Prostate gland (tissue), 2 donors: ENCODE results near the gene HNF1A. TPM values are rescaled to one million over a fixed set of nuclear protein-coding genes. Genes with fewer than 3 reads are reported as not detected.

Source experiments
- DNase-seq: peaks from one replicate; pipeline ENCODE4 v3.0.0-alpha.2; 2019; ENCODE audit warnings: low spot score
- H3K27ac ChIP-seq, 2 donors: fragments of 200-600 bp; sonication (generic); 2 replicates each; pipeline ENCODE4 v1.5.1; 2017 to 2019
- H3K27me3 ChIP-seq: fragments of 200-600 bp; sonication (generic); replicated peaks from 2 replicates; pipeline ENCODE4 v1.5.1; 2019; ENCODE audit not compliant: insufficient read depth
- H3K36me3 ChIP-seq, 2 donors: fragments of 200-600 bp; sonication (generic); 1 replicate in 1 of 2; 2 replicates in 1 of 2; pipeline versions ENCODE4 v1.5.1 to v1.8.1; 2017 to 2019
- H3K4me1 ChIP-seq: fragments of 200-600 bp; sonication (generic); replicated peaks from 2 replicates; pipeline ENCODE4 v1.5.1; 2019
- H3K4me3 ChIP-seq, 2 donors: fragments of 200-600 bp; sonication (generic); 2 replicates each; pipeline ENCODE4 v1.5.1; 2017 to 2019
- H3K9me3 ChIP-seq: fragments of 200-600 bp; sonication (generic); 2 replicates; pipeline ENCODE4 v1.5.1; 2017
- POLR2A ChIP-seq: fragments of 450-650 bp; IDR thresholded peaks from one replicate; pipeline ENCODE4 v1.6.1; 2016; ENCODE audit warnings: antibody characterized with exemption, mild to moderate bottlenecking
- POLR2AphosphoS5 ChIP-seq: sonication (generic); formaldehyde crosslinking; IDR thresholded peaks from one replicate; pipeline ENCODE4 v1.6.1; 2017; ENCODE audit warnings: antibody characterized with exemption
- WGBS: methylation state at CpG from one replicate; pipeline ENCODE4 v1.1.5; 2018; 5-methylcytosine and 5-hydroxymethylcytosine counted together
- intact Hi-C: fragments of 100-400 bp; cut with DNase I; formaldehyde crosslinking; loops from one replicate; pipeline ENCODE4 v1.14.2; 2022
- total RNA-seq, 2 donors: library from RNA; depleted of rRNA; stranded (reverse); fragments of >200 nt; gene quantifications; one replicate each; pipeline ENCODE4 v1.1.0, GENCODE V29; 2016
- TF ChIP-seq, protein P1 (sequence below), 4 experiments: fragments of 200-600 bp in 2 of 4; fragments of 450-650 bp in 2 of 4; sonication (generic) in 2 of 4; IDR thresholded peaks; 1 replicate in 3 of 4; 2 replicates in 1 of 4; pipeline ENCODE4 v1.5.1; 2016 to 2019; ENCODE audit warnings: antibody characterized with exemption in 4 of 4, mild to moderate bottlenecking in 2 of 4, moderate library complexity in 2 of 4

The HNF1A gene
- total RNA-seq, 2 donors from 2014 or later = 1.1 to 1.3 TPM

DNA sequence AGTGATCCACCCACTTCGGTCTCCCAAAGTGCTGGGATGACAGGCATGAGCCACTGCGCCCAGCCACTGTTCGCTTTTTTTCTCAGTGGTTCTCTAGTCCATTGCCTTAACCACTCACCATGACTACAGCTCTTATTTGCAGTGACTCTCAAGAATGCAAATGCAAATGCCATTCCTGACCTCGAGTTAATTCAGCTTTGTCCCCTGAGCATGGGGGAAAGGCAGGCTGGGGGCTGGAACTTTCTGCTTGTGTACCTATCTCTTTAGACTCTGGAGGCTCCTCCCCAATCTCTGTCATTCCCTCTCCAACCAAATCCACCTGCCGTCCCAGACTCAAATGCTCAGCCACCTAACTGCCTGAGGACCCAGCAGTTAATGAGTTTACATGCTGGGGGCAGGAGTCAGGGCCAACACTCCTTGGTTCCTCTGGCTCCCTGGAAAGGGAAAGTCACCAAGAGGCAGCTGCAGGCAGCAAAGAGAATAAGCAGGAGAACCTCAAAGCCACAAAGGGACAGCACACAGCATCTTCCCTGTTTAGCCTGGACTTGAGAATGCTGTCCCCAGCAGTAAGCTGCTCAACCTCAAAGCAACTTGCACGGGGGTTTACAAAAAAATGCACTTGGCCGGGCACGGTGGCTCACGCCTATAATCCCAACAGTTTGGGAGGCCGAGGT, 5.3 kb upstream of the HNF1A start:
- Histone ChIP-seq H3K27ac (no peak overlapping the region), H3K27me3 (no peaks in the 10 kb centered on the region), H3K36me3 (no peaks in the 10 kb centered on the region), H3K4me1 (no peaks in the 10 kb centered on the region), H3K4me3 (no peak overlapping the region), H3K9me3 (no peaks in the 10 kb centered on the region)
- TF ChIP-seq, protein P1, sequence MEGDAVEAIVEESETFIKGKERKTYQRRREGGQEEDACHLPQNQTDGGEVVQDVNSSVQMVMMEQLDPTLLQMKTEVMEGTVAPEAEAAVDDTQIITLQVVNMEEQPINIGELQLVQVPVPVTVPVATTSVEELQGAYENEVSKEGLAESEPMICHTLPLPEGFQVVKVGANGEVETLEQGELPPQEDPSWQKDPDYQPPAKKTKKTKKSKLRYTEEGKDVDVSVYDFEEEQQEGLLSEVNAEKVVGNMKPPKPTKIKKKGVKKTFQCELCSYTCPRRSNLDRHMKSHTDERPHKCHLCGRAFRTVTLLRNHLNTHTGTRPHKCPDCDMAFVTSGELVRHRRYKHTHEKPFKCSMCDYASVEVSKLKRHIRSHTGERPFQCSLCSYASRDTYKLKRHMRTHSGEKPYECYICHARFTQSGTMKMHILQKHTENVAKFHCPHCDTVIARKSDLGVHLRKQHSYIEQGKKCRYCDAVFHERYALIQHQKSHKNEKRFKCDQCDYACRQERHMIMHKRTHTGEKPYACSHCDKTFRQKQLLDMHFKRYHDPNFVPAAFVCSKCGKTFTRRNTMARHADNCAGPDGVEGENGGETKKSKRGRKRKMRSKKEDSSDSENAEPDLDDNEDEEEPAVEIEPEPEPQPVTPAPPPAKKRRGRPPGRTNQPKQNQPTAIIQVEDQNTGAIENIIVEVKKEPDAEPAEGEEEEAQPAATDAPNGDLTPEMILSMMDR (IDR thresholded peaks at IDR 0.05) = no peak
- TF ChIP-seq POLR2A (no peak), POLR2AphosphoS5 (no peak)
- DNase-seq = no peak
- 53% methylated on average over 10 of the region's 10 CpGs for WGBS
- intact Hi-C loops = loop anchor here (5.0 kb wide), 3 partner anchors 246 to 391 kb away; partner anchors contain the start of genes ACADS and POP5

DNA sequence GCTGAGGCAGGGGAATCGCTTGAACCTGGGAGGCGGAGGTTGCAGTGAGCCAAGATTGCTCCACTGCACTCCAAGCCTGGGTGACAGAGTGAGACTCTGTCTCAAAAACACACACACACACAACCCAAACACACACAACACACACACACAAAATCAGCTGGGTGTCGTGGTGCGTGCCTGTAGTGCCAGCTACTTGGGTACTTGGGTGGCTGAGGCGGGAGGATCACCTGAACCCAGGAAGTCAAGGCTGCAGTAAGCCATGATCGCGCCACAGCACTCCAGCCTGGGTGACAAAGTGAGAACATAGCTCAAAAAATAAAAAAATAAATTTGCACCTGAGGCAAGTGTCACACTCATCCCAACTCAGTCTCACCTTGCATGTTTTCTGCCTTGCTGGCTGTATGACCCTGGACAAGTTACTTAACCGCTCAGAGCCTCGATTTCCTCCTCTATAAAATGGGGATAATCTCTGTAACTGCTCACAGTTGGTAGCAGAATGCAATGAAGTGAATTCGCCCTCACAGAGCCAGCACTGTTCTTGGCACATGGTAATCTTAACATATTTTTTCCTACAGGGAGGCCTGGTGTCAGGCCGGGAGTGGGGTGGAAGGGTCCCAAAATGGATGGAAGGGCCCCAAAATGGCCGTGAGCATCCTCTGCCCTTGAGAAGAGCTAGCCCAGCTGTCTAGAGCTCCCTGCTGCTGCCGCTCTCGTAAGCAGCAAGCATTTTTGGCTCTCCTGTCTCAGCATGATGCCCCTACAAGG, 630 bp upstream of the HNF1A start:
- WGBS = 83% methylated on average over 14 of the region's 14 CpGs
- intact Hi-C loops = no loop called here
- Histone ChIP-seq H3K27me3 (no peaks in the 10 kb centered on the region), H3K4me3 (no peak overlapping the region), H3K4me1 (no peaks in the 10 kb centered on the region), H3K27ac (no peak overlapping the region), H3K36me3 (no peaks in the 10 kb centered on the region), H3K9me3 (no peaks in the 10 kb centered on the region)
- DNase-seq = no peak
- no peak for TF ChIP-seq POLR2AphosphoS5
- no peak for TF ChIP-seq POLR2A
- TF ChIP-seq, protein P1 (IDR thresholded peaks at IDR 0.05) = no peak

DNA sequence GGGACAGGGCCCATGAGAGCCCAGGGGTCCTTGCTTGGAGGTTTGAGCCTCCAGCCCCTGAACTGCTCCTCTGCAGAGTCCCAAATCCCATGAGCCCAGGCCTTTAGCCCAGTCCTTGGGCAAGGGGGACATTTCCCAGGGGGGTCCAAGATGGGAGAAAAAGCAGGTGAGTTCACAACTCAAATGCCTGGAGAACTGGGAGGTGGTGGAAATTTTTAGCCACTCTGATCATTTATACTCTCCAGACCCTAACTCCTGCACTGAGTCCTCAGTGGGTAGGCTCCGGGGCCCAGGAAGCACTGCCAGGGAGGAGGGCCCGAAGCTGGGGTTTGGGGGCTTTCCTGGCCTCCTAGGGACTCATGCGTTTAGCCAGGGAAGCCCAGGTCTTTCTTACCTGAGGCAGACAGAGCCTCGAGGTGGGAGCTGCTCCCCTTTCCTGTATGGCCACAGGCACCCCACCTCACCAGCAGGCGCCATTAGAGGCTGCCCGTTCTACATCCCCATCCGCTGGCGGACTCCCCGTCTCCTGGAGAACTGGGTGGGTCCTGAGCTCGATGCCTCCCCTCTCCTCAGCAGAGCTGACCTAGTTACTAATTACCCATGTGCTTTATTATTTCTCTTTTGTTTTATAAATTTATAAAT, 998 bp downstream of the HNF1A start:
- H3K27me3 ChIP-seq = no peaks in the 10 kb centered on the region
- TF ChIP-seq POLR2AphosphoS5 (no peak), POLR2A (no peak)
- TF ChIP-seq, protein P1 (IDR thresholded peaks at IDR 0.05) = no peak
- no peaks in the 10 kb centered on the region for H3K36me3 ChIP-seq
- intact Hi-C loops = no loop called here
- H3K9me3 ChIP-seq = no peaks in the 10 kb centered on the region
- 88% methylated on average over 10 of the region's 10 CpGs for WGBS
- no peak overlapping the region for H3K4me3 ChIP-seq
- no peak for DNase-seq
- H3K4me1 ChIP-seq = no peaks in the 10 kb centered on the region
- H3K27ac ChIP-seq = no peak overlapping the region

DNA sequence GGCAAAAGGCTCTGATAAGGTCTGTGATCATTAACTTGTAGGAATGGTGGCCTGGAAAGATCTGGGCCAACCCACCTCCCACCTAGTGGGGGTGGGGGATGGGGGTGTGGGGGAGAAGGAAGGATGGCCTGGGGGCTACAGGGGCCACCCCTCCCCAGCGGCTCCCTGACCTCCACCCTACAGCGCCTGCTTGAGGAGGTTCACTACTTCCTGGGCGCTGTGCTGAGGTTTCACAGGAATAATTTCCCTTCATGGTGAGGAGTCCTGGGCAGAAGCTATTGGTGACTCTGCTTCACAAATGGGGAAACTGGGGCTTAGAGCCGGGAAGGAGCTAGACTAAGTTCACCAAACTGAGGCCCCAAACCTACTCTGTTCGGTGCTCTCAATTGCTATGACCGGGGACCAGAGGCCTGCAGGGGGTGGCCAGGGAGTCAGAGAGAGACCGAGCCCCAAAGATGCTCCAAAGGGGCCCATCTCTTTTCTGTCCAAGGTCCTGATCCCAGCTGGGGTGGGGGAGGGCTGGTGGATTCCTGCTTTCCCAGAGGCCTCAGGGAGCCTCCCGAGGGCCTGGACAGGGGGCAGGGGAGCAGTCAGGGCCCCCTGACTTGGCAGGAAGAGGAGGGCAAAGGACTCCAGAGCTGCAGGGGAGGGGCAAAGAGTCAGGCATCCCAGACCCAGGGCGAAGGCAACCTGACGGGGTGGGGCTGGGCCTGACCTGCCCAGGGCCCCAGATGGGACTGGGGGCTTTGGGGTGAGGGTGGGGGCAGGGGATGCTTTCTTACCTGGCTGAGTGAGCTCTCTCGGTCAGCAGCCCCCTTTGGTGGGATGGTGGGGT, 1.7 kb downstream of the HNF1A start:
- TF ChIP-seq POLR2AphosphoS5 = no peak
- TF ChIP-seq POLR2A = no peak
- TF ChIP-seq, protein P1 (IDR thresholded peaks at IDR 0.05) = no peak
- Histone ChIP-seq H3K27ac (no peak overlapping the region), H3K27me3 (no peaks in the 10 kb centered on the region), H3K36me3 (no peaks in the 10 kb centered on the region), H3K9me3 (no peaks in the 10 kb centered on the region), H3K4me1 (no peaks in the 10 kb centered on the region), H3K4me3 (no peak overlapping the region)
- 72% methylated on average over 11 of the region's 11 CpGs for WGBS
- DNase-seq = no peak
- intact Hi-C loops = no loop called here
